ENCODE data around the gene MXRA5.

- TF ChIP-seq, protein P1, sequence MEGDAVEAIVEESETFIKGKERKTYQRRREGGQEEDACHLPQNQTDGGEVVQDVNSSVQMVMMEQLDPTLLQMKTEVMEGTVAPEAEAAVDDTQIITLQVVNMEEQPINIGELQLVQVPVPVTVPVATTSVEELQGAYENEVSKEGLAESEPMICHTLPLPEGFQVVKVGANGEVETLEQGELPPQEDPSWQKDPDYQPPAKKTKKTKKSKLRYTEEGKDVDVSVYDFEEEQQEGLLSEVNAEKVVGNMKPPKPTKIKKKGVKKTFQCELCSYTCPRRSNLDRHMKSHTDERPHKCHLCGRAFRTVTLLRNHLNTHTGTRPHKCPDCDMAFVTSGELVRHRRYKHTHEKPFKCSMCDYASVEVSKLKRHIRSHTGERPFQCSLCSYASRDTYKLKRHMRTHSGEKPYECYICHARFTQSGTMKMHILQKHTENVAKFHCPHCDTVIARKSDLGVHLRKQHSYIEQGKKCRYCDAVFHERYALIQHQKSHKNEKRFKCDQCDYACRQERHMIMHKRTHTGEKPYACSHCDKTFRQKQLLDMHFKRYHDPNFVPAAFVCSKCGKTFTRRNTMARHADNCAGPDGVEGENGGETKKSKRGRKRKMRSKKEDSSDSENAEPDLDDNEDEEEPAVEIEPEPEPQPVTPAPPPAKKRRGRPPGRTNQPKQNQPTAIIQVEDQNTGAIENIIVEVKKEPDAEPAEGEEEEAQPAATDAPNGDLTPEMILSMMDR (IDR thresholded peaks at IDR 0.05 in 4 of 5, conservative IDR thresholded peaks at IDR 0.05 in 1 of 5) = no peak
- TF ChIP-seq POLR2A (IDR thresholded peaks at IDR 0.05) = no peak
Measured at GRCh38 chrX:3346501-3347259, at the start of gene MXRA5.

Measured in gastrocnemius medialis (tissue), 4 donors.